SK-N-MC (cell line): ENCODE results near the gene DPP7.
A peak's percentile ranks its signal among the peaks of the same experiment; 100 is the strongest.

Source experiments
- DNase-seq: peaks from one replicate; pipeline ENCODE4 v3.0.0-alpha.2; 2011; ENCODE audit warnings: low read depth, low spot score
- H3K27ac ChIP-seq: fragments of 200-600 bp; sonication (generic); 2 replicates; pipeline ENCODE4 v1.5.1; 2016; ENCODE audit warnings: mixed run types
- H3K36me3 ChIP-seq: fragments of 200-600 bp; sonication (generic); 2 replicates; pipeline ENCODE4 v1.6.1; 2017; ENCODE audit warnings: antibody characterized with exemption, low read length, mixed read lengths; ENCODE audit not compliant: insufficient read depth
- H3K4me3 ChIP-seq: fragments of 200-600 bp; sonication (generic); 2 replicates; pipeline ENCODE4 v1.5.1; 2016
- H3K9ac ChIP-seq: fragments of 200-600 bp; sonication (generic); 2 replicates; pipeline ENCODE4 v1.8.0; 2017; ENCODE audit warnings: mixed run types, mixed read lengths; ENCODE audit not compliant: insufficient read length
- H3K9me3 ChIP-seq: fragments of 200-600 bp; sonication (generic); 2 replicates; pipeline ENCODE4 v1.6.1; 2017; ENCODE audit warnings: low read depth, mild to moderate bottlenecking, antibody characterized with exemption, low read length, moderate library complexity, mixed read lengths
- EZH2 ChIP-seq: fragments of 200-600 bp; sonication (generic); IDR thresholded peaks from one replicate; pipeline ENCODE4 v1.6.1; 2017; ENCODE audit warnings: antibody characterized with exemption
- FOXP2 ChIP-seq: optimal IDR thresholded peaks from 2 replicates; pipeline ENCODE3; 2011; ENCODE audit warnings: mild to moderate bottlenecking, moderate library complexity; ENCODE audit not compliant: insufficient read depth; ENCODE audit errors: extremely low read length, control extremely low read depth
- POLR2AphosphoS5 ChIP-seq: IDR thresholded peaks from 2 replicates; pipeline ENCODE4 v1.6.1; 2012; ENCODE audit warnings: mild to moderate bottlenecking, low read depth, low read length, borderline replicate concordance

Gene DPP7

DNA sequence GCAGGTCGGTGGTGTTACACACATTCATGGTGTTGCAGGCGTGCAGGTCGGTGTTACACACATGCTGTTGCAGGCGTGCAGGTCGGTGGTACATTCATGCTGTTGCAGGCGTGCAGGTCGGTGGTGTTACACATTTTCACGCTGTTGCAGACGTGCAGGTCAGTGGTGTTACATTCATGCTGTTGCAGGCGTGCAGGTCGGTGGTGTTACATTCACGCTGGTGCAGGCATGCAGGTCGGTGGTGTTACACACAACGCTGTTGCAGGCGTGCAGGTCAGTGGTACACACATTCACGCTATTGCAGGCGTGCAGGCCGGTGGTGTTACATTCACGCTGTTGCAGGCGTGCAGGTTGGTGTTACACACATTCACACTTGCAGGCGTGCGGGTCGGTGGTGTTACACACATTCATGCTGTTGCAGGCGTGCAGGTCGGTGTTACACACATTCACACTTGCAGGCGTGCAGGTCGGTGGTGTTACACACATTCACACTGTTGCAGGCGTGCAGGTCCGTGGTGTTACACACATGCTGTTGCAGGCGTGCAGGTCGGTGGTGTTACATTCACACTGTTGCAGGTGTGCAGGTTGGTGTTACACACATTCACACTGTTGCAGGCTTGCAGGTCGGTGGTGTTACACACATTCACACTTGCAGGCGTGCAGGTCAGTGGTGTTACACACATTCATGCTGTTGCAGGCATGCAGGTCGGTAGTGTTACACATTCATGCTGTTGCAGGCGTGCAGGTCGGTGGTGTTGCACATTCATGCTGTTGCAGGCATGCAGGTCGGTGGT, 11.1 kb downstream of the DPP7 start:
- H3K9ac ChIP-seq = no peak overlapping the region
- H3K27ac ChIP-seq = no peak overlapping the region
- H3K9me3 ChIP-seq = no peaks in the 10 kb centered on the region
- TF ChIP-seq EZH2 = no peak
- TF ChIP-seq POLR2AphosphoS5 = no peak
- no peak for TF ChIP-seq FOXP2
- peaks cover 53% of the 10 kb centered on the region for H3K36me3 ChIP-seq
- H3K4me3 ChIP-seq = no peak overlapping the region
- no peak for DNase-seq

DNA sequence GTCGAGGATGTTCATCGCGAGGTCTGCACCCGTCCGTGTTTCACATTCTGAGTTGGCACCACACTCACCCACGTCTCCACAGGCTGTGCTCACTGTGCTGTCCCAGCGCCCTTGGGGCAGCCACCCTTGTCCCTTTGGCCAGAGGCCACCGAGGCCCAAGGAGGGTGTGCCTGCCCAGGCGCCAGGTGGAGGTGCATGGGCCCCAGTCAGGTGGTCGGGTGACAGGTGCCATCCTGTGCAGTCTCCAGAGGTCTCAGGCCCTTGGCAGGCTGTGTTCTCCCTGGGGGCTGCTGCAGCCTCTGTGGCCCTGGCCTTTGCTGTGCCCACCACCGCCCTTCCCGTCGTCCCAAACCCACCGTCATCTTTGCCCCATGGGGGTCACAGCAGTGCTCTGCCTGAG, 15.3 kb downstream of the DPP7 start:
- Histone ChIP-seq H3K9me3 (no peaks in the 10 kb centered on the region), H3K27ac (no peak overlapping the region), H3K9ac (no peak overlapping the region), H3K4me3 (no peak overlapping the region), H3K36me3 (peaks cover 59% of the 10 kb centered on the region)
- no peak for DNase-seq
- TF ChIP-seq POLR2AphosphoS5 (no peak), FOXP2 (no peak), EZH2 (no peak)

DNA sequence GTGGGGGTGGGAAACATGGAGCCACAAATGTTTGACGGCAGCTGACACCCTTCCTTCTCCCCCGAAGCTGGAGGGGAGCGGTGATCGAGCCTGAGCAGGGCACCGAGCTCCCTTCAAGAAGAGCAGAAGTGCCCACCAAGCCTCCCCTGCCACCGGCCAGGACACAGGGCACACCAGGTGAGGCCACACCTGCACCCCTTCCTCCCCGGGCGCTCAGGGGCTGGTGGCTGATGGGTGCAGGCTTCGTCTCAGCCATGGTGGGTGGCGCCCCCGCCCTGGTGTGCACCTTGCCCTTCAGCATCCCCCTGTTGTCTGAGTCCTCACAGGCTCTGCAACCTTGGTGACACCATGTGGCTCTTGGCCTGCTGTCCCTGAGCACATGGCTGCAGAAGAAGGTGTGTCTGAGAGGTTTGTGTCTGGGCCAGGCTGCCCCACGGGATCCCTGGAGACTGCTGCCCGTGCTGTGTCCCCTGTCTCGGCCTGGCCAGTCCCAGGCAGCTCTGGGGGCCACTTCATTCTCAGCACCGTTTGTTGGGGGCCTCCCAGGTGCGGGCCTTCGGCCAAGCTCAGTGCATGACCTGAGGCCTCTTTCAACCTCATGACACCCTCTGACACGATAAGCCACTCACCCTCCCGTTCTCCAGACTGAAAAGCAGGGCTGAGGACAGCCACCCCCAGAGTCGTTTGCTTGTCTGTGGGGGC, 16.6 kb downstream of the DPP7 start:
- no peak for DNase-seq
- H3K36me3 ChIP-seq = peaks cover 48% of the 10 kb centered on the region
- no peak overlapping the region for H3K4me3 ChIP-seq
- H3K9me3 ChIP-seq = no peaks in the 10 kb centered on the region
- no peak overlapping the region for H3K9ac ChIP-seq
- TF ChIP-seq FOXP2 = no peak
- TF ChIP-seq POLR2AphosphoS5 = no peak
- TF ChIP-seq EZH2 = no peak
- no peak overlapping the region for H3K27ac ChIP-seq

DNA sequence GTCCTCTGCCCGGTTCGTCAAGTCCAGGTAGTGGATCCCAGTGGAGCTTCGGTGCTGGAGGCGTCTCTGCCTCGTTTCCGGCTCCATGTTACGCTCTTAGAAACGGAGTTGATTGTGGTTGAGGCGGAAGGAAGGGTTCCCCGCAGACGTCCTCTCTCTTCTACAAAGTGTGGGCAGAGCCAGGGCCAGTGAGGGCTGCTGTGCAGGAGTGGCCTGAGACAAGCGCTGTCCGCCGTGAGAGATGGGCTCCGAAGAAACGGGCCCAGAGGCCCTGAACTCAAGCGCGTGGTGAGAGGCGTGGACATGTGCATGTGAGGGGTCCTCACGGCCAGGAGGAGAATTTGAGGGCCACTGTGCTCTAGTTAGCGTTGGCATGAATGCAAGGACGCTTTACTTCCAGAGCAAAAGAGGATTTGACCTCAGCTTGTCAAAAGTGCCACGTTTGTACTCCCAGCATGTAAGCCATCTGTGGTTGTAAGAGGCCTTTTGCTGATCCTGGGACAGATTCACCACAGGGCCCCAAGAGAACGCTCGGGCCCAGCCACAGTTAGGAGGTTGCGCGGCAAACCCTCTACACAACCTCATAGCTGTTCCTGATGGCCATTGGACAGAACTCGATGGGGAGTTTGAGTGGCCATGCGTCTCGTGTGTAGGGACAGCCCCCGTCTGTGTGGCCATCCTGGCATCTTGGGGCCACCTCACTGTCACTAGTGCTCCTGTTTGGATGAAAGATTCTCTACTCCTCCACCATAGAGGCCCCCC, 17.6 kb downstream of the DPP7 start:
- no peak for TF ChIP-seq FOXP2
- no peak for TF ChIP-seq POLR2AphosphoS5
- no peak for TF ChIP-seq EZH2
- DNase-seq = no peak
- no peak overlapping the region for H3K4me3 ChIP-seq
- H3K9me3 ChIP-seq = no peaks in the 10 kb centered on the region
- H3K9ac ChIP-seq = no peak overlapping the region
- peaks cover 39% of the 10 kb centered on the region for H3K36me3 ChIP-seq
- no peak overlapping the region for H3K27ac ChIP-seq

DNA sequence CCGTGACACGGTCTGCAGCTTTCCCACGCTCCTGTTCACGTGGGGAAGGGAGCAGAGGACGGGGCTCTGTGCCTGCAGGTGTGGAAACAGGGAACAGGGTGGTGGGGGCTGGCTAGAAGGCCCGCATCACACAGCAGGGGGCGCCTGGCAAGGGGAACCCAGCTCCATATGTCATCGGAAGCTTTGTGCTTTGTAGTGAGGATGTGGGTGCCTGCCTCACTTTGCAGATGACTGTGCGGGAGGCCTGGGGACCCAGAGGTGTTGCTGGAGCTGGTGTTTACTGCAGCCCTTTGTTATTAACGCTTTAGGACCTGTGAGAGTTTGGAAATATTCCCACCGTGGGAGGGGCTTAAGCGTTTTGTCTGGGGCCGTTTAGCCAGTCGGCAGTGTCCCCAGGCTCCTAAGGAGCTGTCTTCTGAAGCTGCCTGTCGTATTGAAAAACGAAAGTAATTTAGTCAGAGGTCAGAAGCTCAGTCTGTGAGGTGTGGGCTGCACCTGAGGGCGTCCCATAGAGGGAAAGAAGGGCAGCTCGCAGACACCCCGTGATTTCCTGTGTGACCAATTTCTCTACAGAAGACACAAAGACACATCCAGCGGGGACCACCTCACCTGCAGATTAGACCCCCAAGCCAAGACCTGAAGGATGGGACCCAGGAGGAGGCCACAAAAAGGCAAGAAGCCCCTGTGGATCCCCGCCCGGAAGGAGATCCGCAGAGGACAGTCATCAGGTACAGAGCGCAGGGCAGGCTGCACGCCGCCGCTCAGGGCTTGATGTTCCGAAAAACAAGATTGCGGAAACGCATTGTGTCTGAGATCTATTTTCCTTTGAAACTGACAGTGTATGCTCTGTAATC, 18.6 kb downstream of the DPP7 start:
- no peaks in the 10 kb centered on the region for H3K9me3 ChIP-seq
- H3K36me3 ChIP-seq = peaks cover 28% of the 10 kb centered on the region; the same call in 1 of the 2 replicates
- TF ChIP-seq EZH2 (no peak), POLR2AphosphoS5 (no peak), FOXP2 (no peak)
- H3K4me3 ChIP-seq = no peak overlapping the region
- no peak overlapping the region for H3K27ac ChIP-seq
- no peak overlapping the region for H3K9ac ChIP-seq
- DNase-seq = no peak

DNA sequence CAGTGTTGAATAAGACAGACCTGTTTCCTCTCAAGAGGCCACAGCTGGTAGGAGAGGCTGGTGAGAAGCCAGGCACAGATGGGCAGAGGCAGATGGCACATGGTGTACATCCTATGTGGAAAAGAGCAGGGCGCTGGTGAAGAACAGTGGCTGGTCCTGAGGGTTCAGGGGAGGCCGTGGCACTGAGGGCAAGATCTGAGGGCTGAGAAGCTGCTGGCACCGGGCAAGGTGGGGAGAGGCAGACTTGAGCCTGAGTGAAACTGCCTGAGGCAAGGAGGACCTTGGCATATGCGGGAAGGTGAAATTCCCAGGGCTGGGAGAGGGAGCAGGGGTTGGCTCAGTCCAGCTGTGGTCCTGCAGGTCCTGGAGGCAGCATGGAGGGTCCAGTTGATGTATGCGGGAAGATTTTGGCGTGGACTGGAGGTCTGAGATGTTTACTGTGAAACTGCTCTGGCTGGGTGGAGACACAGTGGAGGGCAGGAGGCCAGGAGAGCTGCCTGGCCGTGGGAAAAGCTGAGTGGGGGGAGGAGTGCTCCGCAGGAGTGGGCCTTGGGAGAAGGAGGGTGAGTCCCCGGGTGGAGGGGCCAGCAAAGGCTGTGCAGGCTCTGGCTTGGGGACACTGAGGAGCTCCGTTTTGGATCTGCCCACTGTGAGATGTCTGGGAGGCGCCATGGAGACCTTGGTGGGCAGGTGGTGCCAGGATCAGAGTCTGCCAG, 25.1 kb downstream of the DPP7 start:
- DNase-seq = no peak
- peaks cover 9% of the 10 kb centered on the region for H3K36me3 ChIP-seq
- no peak overlapping the region for H3K9ac ChIP-seq
- H3K9me3 ChIP-seq = no peaks in the 10 kb centered on the region
- TF ChIP-seq EZH2 (no peak), POLR2AphosphoS5 (no peak), FOXP2 (no peak)
- H3K4me3 ChIP-seq = no peak overlapping the region
- H3K27ac ChIP-seq = no peak overlapping the region

DNA sequence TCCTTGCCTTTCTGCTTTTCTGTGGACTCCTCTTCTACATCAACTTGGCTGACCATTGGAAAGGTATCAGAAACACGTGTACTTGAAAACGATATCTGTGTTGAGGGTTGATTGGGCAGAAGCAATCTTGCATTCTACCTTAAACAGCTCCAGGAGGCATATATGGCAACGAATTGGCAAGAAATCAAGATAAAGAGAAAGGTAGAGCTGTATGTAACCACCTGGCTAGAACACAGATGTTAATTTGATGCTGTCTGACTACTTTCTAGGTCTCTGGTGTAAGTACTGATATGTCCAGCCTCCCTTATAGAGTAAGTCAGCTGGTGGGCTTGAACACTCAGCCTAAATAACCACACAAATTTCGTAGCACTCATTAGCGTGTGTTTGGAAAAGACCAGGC, 26.4 kb downstream of the DPP7 start:
- TF ChIP-seq FOXP2 (no peak), EZH2 (no peak), POLR2AphosphoS5 (no peak)
- DNase-seq = no peak
- Histone ChIP-seq H3K9ac (peak overlapping the region; percentile 83), H3K36me3 (peaks cover 9% of the 10 kb centered on the region), H3K9me3 (no peaks in the 10 kb centered on the region), H3K27ac (no peak overlapping the region), H3K4me3 (peak overlapping the region; percentile 91)

DNA sequence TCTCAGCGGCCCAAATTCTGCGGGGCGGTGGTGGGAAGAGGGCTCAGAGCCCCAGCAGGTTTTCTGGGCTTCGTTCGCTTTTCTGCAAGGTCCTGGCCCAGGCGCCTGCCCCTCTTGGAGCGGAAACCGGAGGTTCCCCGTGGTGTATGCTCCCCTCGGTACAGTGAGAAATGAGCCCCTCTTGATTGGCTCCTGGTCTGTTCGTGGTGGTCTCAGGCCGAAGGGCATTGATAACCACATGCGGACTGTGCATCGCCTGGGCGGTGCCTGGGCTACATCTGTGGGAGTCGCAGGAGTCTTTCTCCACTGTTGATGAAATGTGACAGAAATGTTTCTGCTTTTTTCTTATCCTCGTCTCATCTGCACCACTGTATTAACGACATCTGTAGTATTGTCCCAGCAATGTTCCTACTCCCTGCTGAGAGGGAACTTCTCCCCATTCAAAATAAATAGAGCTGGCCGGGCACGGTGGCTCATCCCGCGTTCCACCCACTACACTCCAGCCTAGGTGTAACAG, 27.1 kb downstream of the DPP7 start:
- H3K36me3 ChIP-seq = peaks cover 9% of the 10 kb centered on the region
- no peak for DNase-seq
- H3K9ac ChIP-seq = peak overlapping the region; percentile 83
- TF ChIP-seq POLR2AphosphoS5 = no peak
- TF ChIP-seq EZH2 = no peak
- no peak for TF ChIP-seq FOXP2
- peak overlapping the region; percentile 91 for H3K4me3 ChIP-seq
- H3K27ac ChIP-seq = peak overlapping the region; percentile 22; the same call in 1 of the 2 replicates
- no peaks in the 10 kb centered on the region for H3K9me3 ChIP-seq
